Mammary epithelial cell (primary cell): Measurements from ENCODE around the gene FUT7.

ENCODE experiments used
- EZH2 ChIP-seq: IDR thresholded peaks from 2 replicates; pipeline ENCODE4 v1.6.1; 2012; ENCODE audit warnings: low read length, inconsistent platforms, borderline replicate concordance
- TF ChIP-seq, protein P1 (sequence below), 2 donors: IDR thresholded peaks in 1 of 2; conservative IDR thresholded peaks in 1 of 2; 2 replicates each; pipeline ENCODE4 v1.5.1; 2011 to 2012; ENCODE audit warnings: inconsistent platforms in 2 of 2, low read length in 2 of 2, mild to moderate bottlenecking in 2 of 2, control low read depth in 1 of 2, low read depth in 1 of 2; ENCODE audit not compliant: insufficient read depth in 1 of 2; ENCODE audit errors: extremely low read depth in 1 of 2

DNA sequence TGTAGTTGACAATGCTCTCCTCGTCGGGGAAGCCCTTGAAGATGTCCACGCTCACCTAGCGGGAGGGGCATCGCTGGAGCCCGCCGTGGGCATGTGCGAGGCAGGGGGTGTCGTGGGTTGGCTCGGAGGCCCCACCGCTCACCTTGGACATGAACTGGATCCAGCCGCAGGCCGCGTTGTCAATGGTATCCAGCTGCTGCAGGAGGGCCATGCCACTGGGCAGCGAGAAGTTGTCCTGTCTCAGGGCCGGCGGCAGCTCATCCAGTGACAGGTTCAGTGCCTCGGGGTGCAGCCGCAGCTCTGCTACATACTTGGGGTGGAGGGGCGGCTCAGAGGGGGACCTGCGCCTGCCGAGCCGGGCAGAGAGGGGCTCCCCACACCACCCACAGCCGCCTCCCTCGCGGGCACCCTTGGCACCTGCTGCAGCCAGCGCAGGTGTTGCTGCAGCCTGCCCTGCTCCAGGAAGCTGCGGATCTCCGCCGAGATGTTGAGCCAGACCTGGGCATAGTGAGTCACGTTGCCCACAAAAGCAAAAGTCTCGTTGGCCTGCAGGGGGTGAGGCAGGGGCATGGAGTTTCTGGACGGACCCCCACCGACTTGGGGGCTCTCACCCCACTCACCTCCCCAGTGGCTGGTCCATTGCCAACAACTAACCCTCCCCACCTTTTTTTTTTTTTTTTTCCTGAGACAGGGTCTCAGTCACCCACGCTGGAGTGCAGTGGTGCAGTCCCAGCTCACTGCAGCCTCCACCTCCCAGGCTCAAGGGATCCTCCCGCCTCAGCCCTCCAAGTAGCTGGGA lies 12.9 kb downstream of the FUT7 start:
- TF ChIP-seq, protein P1, sequence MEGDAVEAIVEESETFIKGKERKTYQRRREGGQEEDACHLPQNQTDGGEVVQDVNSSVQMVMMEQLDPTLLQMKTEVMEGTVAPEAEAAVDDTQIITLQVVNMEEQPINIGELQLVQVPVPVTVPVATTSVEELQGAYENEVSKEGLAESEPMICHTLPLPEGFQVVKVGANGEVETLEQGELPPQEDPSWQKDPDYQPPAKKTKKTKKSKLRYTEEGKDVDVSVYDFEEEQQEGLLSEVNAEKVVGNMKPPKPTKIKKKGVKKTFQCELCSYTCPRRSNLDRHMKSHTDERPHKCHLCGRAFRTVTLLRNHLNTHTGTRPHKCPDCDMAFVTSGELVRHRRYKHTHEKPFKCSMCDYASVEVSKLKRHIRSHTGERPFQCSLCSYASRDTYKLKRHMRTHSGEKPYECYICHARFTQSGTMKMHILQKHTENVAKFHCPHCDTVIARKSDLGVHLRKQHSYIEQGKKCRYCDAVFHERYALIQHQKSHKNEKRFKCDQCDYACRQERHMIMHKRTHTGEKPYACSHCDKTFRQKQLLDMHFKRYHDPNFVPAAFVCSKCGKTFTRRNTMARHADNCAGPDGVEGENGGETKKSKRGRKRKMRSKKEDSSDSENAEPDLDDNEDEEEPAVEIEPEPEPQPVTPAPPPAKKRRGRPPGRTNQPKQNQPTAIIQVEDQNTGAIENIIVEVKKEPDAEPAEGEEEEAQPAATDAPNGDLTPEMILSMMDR (conservative IDR thresholded peaks at IDR 0.05 in 1 of 2, IDR thresholded peaks at IDR 0.05 in 1 of 2; ENCODE audit: extremely low read depth in 1 of 2, insufficient read depth in 1 of 2, low read depth in 1 of 2, low read length in 2 of 2) = no peak
- TF ChIP-seq EZH2 = no peak
